Subcutaneous adipose tissue (tissue), 4 donors: ENCODE results near the gene POP7. TPM values are rescaled to one million over a fixed set of nuclear protein-coding genes. Genes with fewer than 3 reads are reported as not detected.

Experiments
- total RNA-seq, 4 donors: library from RNA; depleted of rRNA; stranded (reverse); fragments of >200 nt; gene quantifications; one replicate each; pipeline ENCODE4 v1.1.0, GENCODE V29; 2016
- TF ChIP-seq, protein P1 (sequence below): fragments of 450-650 bp; IDR thresholded peaks from one replicate; pipeline ENCODE4 v1.5.1; 2016; ENCODE audit warnings: low read depth, mild to moderate bottlenecking, control low read depth, antibody characterized with exemption, moderate library complexity

Gene POP7
- total RNA-seq, 4 donors from 2014 or later, result 14.1 to 32.8 (median 19.4) TPM

DNA sequence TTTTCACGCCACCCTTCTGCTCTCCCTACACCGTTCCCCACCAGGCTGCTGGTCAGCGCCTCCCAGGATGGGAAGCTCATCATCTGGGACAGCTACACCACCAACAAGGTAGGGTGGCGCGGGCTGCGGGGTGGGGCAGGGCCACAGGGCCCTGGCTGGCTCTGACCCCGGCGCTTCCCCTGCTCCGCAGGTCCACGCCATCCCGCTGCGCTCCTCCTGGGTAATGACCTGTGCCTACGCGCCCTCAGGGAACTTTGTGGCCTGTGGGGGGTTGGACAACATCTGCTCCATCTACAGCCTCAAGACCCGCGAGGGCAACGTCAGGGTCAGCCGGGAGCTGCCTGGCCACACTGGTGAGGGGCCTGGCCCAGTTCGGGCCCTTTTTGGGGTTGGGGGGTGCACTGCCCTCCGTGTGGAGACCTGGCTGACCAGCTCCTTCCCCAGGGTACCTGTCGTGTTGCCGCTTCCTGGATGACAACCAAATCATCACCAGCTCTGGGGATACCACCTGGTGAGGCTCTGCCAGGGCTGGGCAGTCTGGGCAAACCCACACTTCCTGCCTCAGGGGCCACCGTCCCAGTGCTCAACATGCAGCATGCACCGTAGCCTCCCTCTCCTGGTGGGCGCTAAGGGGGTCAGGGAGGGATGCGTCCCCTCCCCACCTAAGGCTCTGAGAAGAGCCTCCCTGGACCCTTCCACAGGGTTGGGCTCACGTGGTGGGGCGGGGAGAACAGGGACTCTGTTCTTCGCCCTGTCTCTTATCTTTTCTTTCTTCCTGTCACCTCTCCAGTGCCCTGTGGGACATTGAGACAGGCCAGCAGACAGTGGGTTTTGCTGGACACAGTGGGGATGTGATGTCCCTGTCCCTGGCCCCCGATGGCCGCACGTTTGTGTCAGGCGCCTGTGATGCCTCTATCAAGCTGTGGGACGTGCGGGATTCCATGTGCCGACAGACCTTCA is 28.3 kb upstream of the POP7 start:
- TF ChIP-seq, protein P1, sequence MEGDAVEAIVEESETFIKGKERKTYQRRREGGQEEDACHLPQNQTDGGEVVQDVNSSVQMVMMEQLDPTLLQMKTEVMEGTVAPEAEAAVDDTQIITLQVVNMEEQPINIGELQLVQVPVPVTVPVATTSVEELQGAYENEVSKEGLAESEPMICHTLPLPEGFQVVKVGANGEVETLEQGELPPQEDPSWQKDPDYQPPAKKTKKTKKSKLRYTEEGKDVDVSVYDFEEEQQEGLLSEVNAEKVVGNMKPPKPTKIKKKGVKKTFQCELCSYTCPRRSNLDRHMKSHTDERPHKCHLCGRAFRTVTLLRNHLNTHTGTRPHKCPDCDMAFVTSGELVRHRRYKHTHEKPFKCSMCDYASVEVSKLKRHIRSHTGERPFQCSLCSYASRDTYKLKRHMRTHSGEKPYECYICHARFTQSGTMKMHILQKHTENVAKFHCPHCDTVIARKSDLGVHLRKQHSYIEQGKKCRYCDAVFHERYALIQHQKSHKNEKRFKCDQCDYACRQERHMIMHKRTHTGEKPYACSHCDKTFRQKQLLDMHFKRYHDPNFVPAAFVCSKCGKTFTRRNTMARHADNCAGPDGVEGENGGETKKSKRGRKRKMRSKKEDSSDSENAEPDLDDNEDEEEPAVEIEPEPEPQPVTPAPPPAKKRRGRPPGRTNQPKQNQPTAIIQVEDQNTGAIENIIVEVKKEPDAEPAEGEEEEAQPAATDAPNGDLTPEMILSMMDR, result no peak

DNA sequence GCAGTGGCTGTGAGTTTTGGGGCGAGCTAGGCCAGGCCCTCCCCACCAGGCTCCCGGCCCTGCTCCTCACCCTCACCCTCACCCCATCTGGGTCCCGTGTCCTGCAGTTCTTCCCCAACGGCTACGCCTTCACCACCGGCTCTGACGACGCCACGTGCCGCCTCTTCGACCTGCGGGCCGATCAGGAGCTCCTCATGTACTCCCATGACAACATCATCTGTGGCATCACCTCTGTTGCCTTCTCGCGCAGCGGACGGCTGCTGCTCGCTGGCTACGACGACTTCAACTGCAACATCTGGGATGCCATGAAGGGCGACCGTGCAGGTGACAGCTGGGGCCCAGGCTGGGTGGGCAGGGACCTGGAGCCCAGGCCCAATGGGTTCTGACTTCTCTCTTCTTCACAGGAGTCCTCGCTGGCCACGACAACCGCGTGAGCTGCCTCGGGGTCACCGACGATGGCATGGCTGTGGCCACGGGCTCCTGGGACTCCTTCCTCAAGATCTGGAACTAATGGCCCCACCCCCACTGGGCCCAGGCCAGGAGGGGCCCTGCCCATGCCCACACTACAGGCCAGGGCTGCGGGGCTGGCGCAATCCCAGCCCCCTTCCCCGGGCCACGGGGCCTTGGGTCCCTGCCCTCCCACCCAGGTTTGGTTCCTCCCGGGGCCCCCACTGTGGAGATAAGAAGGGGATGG is 27.5 kb upstream of the POP7 start:
- TF ChIP-seq, protein P1, result no peak

DNA sequence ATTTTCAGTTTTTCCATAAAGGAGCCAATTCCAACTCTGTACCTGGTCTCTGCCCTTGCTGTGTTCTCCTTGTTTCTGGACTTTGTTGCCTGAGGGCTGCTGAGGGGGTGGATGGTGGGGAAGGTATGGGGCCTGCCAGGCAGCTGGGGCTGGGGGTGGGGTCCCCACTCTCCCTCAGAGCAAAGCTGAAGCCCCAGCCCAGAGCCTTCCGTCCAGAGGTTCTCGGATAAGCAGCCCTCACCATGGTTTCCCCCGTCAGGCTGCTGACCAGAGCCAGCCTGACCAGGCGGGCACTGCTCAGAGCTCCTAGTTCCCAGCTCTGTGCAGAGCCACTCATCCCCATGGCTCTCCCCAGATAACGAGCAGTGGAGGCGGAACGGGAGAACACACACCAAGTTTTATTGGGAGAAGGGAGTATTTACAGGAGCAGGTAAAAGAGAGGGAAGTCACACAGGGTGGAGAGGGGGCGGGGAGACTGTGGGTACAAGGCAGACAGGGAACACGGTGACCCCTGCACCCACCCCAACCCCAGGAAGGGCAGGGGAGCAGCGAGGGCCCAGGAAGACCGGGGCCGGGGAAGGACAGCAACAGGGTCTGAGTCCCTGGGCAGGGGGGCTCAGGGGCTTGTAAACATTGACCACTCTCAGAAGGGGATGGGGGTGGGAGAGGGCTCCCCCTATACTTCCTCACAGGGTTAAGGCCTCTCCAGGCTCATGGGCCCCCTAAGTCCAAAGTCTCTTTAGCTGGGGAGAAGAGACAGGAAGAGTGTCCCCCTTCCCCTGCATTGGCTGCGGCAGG is 26.6 kb upstream of the POP7 start:
- TF ChIP-seq, protein P1, result no peak

DNA sequence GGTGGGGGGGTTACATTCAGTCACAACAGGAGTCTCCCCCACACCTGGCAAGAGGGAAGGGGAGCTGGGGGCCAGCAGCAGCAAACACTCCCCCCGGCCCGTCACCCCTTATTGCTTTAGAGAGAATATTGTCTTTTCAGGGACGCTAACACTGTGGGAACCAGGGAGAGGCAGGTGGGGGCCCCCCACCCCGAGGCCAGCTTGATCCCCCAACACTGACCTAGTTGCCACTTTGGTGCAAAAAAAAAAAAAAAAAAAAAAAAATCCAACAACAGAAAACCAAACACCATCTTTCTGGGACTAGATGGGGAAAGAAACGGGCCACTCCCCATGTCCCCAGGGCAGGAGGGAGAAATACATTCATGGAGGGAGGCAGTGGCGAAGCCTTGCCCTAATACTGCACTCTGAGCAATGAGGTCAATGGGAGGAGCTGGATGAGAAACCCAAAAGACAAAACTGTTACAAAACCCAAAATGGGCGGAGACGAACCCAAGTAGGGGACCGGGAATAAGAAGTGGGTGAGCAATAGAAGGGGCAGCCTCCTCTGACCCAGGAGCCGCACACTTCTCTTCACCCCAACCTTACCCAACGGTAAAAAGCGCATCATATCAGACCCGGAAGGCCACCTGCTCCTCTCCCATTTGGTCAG is 25.9 kb upstream of the POP7 start:
- TF ChIP-seq, protein P1, result no peak

DNA sequence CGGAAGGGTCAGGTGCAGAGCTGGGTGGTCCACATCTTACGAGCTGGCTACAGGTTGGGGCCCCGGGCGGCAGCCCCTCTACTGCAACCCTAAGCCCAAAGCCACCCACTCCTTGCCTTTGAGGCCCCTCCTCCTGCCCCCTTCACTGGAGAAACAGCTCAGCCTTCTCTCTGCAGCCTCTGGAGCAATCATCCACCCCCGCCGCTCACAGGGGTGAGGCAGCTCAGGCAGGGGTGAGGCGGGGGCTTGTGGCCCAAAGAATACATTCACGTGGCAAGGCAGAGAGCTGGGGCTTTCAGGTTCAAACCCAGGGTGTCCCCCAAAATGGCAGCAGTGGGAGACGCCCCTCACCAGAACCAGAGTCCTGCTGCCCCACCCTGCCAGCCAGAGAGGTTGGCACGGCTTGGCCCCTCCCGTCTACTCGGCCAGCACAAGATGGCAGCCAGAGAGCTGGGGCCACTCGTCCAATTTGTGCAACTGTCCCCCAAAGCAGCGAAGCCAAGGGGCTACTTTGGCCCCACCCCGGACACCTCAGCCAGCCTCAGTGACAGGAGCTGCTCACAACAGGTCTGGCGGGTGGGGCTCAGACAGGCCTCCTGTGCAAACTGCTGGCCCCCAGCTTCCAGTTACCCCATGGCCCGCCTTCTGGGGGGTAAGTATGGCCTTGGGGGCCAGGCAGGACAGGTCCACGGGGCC is 25.2 kb upstream of the POP7 start:
- TF ChIP-seq, protein P1, result no peak

DNA sequence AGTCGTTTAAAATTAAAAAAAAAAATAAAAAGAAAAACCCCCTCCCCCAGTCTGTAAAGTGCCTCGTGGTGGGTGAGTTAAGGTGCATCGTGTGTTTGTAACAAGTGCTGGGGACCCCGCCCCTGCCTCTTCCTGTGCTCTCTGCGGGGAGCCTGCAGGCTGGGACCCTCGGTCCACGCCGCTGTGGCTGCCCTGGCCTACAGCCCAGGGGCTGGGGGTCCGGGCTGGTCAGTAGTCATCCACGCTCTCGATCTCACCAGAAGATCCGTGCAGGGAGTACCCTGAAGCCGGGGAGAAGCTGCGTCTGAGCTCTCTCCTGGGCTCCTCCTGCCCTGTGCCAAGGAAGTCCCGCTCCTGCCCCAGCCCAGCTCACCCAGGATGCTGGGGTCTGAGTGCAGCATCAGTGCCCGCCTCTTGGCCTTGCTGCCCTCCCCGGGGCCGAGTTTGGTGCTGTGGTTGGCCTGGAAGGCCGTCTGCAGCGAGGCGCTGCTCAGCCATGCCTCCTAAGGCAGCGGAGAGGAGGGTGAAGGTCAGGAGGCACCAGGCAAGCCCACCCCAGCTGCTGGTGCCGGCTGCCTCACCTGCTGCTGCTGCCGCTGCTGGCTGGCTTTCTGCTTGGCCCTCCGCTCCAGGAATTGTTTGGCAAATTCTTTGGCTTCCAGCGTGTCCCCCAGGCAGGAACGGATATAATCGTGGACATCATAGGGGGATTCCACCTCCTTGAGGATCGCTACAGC is 24.3 kb upstream of the POP7 start:
- TF ChIP-seq, protein P1, result no peak
